Hepatocyte (in vitro differentiated cells): ENCODE results near the gene PYGL. TPM values are rescaled to one million over a fixed set of nuclear protein-coding genes. Genes with fewer than 3 reads are reported as not detected.

ENCODE experiments used
- DNase-seq: peaks from one replicate; pipeline ENCODE4 v3.0.0-alpha.2; 2016; ENCODE audit warnings: low spot score
- H2AFZ ChIP-seq: fragments of 200-600 bp; sonication (generic); 2 replicates; pipeline ENCODE4 v1.6.0; 2016; ENCODE audit warnings: antibody characterized with exemption, mild to moderate bottlenecking
- H3K27ac ChIP-seq: fragments of 200-600 bp; sonication (generic); 2 replicates; pipeline ENCODE4 v1.5.1; 2016; ENCODE audit warnings: mild to moderate bottlenecking
- H3K27me3 ChIP-seq: fragments of 200-600 bp; sonication (generic); 2 replicates; pipeline ENCODE4 v1.6.1; 2016
- H3K36me3 ChIP-seq: fragments of 200-600 bp; sonication (generic); replicated peaks from 2 replicates; pipeline ENCODE4 v1.5.1; 2016; ENCODE audit warnings: low read depth; ENCODE audit not compliant: insufficient read depth
- H3K4me1 ChIP-seq: fragments of 200-600 bp; sonication (generic); 2 replicates; pipeline ENCODE4 v1.5.1; 2016; ENCODE audit warnings: mild to moderate bottlenecking, moderate library complexity; ENCODE audit not compliant: insufficient read depth
- H3K4me2 ChIP-seq: fragments of 200-600 bp; sonication (generic); 2 replicates; pipeline ENCODE4 v1.6.0; 2016
- H3K4me3 ChIP-seq: fragments of 200-600 bp; sonication (generic); 2 replicates; pipeline ENCODE4 v1.5.1; 2016; ENCODE audit warnings: mild to moderate bottlenecking
- H3K79me2 ChIP-seq: fragments of 200-600 bp; sonication (generic); 2 replicates; pipeline ENCODE4 v1.6.0; 2017; ENCODE audit warnings: mild to moderate bottlenecking
- H3K9me2 ChIP-seq: fragments of 200-600 bp; sonication (generic); replicated peaks from 2 replicates; pipeline ENCODE4 v1.6.0; 2017; ENCODE audit warnings: mild to moderate bottlenecking; ENCODE audit not compliant: insufficient read depth
- H3K9me3 ChIP-seq: fragments of 200-600 bp; sonication (generic); 2 replicates; pipeline ENCODE4 v1.5.1; 2016; ENCODE audit warnings: low read depth, mild to moderate bottlenecking
- H4K20me1 ChIP-seq: fragments of 200-600 bp; sonication (generic); 2 replicates; pipeline ENCODE4 v1.6.0; 2016; ENCODE audit warnings: mild to moderate bottlenecking; ENCODE audit not compliant: insufficient read depth, poor library complexity, severe bottlenecking
- EZH2 ChIP-seq: fragments of 200-600 bp; sonication (generic); IDR thresholded peaks from 2 replicates; pipeline ENCODE4 v1.6.1; 2016; ENCODE audit warnings: antibody characterized with exemption, mild to moderate bottlenecking, borderline replicate concordance
- EZH2phosphoT487 ChIP-seq: fragments of 200-600 bp; sonication (generic); IDR thresholded peaks from one replicate; pipeline ENCODE4 v1.6.1; 2018; ENCODE audit warnings: antibody characterized with exemption, mild to moderate bottlenecking, low read depth, moderate library complexity; ENCODE audit not compliant: unreplicated experiment, severe bottlenecking
- WGBS: methylation state at CpG from one replicate; pipeline ENCODE4 v1.1.6; 2016; ENCODE audit warnings: low lambda C conversion rate; ENCODE audit errors: missing lambda C conversion rate; 5-methylcytosine and 5-hydroxymethylcytosine counted together
- polyA plus RNA-seq: library from polyadenylated mRNA; unstranded; fragments of >200 nt; fragmentation: Nextera tagmentation; extraction: Ambion mirVana; gene quantifications from 2 replicates; pipeline ENCODE4 v1.2.1, GENCODE V29; 2016
- total RNA-seq: library from RNA; depleted of rRNA; stranded (reverse); fragments of >200 nt; gene quantifications from 2 replicates; pipeline ENCODE4 v1.2.3, GENCODE V29; 2014
- TF ChIP-seq, protein P1 (sequence below): fragments of 200-600 bp; sonication (generic); IDR thresholded peaks from 2 replicates; pipeline ENCODE4 v1.5.1; 2016; ENCODE audit warnings: antibody characterized with exemption, mild to moderate bottlenecking; ENCODE audit not compliant: poor library complexity

Gene PYGL
- total and polyA plus RNA-seq, 2 experiments from 2014 or later = 37.9 to 51.6 TPM

GRCh38 chr14:50978529-50978871 is 34.2 kb upstream of the PYGL start:
- Histone ChIP-seq H3K9me2 (no peaks in the 10 kb centered on the region), H3K4me2 (no peak overlapping the region), H3K4me3 (no peak overlapping the region), H3K27me3 (peaks cover 3% of the 10 kb centered on the region), H3K27ac (no peak overlapping the region), H4K20me1 (no peaks in the 10 kb centered on the region), H3K9me3 (no peaks in the 10 kb centered on the region), H3K36me3 (no peaks in the 10 kb centered on the region), H3K4me1 (no peaks in the 10 kb centered on the region), H3K79me2 (no peaks in the 10 kb centered on the region), H2AFZ (no peak overlapping the region)
- no peak for DNase-seq
- TF ChIP-seq EZH2phosphoT487 (no peak), EZH2 (no peak)
- TF ChIP-seq, protein P1, sequence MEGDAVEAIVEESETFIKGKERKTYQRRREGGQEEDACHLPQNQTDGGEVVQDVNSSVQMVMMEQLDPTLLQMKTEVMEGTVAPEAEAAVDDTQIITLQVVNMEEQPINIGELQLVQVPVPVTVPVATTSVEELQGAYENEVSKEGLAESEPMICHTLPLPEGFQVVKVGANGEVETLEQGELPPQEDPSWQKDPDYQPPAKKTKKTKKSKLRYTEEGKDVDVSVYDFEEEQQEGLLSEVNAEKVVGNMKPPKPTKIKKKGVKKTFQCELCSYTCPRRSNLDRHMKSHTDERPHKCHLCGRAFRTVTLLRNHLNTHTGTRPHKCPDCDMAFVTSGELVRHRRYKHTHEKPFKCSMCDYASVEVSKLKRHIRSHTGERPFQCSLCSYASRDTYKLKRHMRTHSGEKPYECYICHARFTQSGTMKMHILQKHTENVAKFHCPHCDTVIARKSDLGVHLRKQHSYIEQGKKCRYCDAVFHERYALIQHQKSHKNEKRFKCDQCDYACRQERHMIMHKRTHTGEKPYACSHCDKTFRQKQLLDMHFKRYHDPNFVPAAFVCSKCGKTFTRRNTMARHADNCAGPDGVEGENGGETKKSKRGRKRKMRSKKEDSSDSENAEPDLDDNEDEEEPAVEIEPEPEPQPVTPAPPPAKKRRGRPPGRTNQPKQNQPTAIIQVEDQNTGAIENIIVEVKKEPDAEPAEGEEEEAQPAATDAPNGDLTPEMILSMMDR = no peak
- WGBS = 95% methylated on average over 3 of the region's 3 CpGs

- no peaks in the 10 kb centered on the region for H3K79me2 ChIP-seq
- H3K27me3 ChIP-seq = peaks cover 3% of the 10 kb centered on the region
- WGBS = 89% methylated on average over 3 of the region's 3 CpGs
- DNase-seq = no peak
- H3K9me3 ChIP-seq = no peaks in the 10 kb centered on the region
- no peaks in the 10 kb centered on the region for H3K36me3 ChIP-seq
- TF ChIP-seq, protein P1 = no peak
- no peak for TF ChIP-seq EZH2
- TF ChIP-seq EZH2phosphoT487 = no peak
- H2AFZ ChIP-seq = no peak overlapping the region
- H3K4me3 ChIP-seq = no peak overlapping the region
- H4K20me1 ChIP-seq = no peaks in the 10 kb centered on the region
- peak overlapping the region; percentile 29 for H3K4me2 ChIP-seq
- H3K27ac ChIP-seq = no peak overlapping the region
- H3K9me2 ChIP-seq = no peaks in the 10 kb centered on the region
- no peaks in the 10 kb centered on the region for H3K4me1 ChIP-seq
These were observed 33.7 kb upstream of the PYGL start for GRCh38 chr14:50977863-50978528.

GRCh38 chr14:50974118-50974517 is 29.8 kb upstream of the PYGL start:
- no peak for DNase-seq
- WGBS = 88% methylated on average over 5 of the region's 5 CpGs
- TF ChIP-seq EZH2phosphoT487 (no peak), EZH2 (no peak)
- TF ChIP-seq, protein P1 = no peak
- H3K4me1 ChIP-seq = no peaks in the 10 kb centered on the region
- H2AFZ ChIP-seq = no peak overlapping the region
- no peaks in the 10 kb centered on the region for H3K27me3 ChIP-seq
- no peaks in the 10 kb centered on the region for H3K9me3 ChIP-seq
- H3K4me3 ChIP-seq = no peak overlapping the region
- H3K9me2 ChIP-seq = no peaks in the 10 kb centered on the region
- no peak overlapping the region for H3K4me2 ChIP-seq
- no peak overlapping the region for H3K27ac ChIP-seq
- no peaks in the 10 kb centered on the region for H4K20me1 ChIP-seq
- no peaks in the 10 kb centered on the region for H3K79me2 ChIP-seq
- no peaks in the 10 kb centered on the region for H3K36me3 ChIP-seq

- DNase-seq = no peak
- no peaks in the 10 kb centered on the region for H4K20me1 ChIP-seq
- no peaks in the 10 kb centered on the region for H3K27me3 ChIP-seq
- no peak overlapping the region for H2AFZ ChIP-seq
- no peaks in the 10 kb centered on the region for H3K79me2 ChIP-seq
- H3K36me3 ChIP-seq = no peaks in the 10 kb centered on the region
- H3K4me2 ChIP-seq = no peak overlapping the region
- WGBS = 90% methylated on average over 10 of the region's 11 CpGs
- H3K9me3 ChIP-seq = no peaks in the 10 kb centered on the region
- H3K9me2 ChIP-seq = no peaks in the 10 kb centered on the region
- no peak for TF ChIP-seq EZH2phosphoT487
- TF ChIP-seq, protein P1 = no peak
- TF ChIP-seq EZH2 = no peak
- H3K4me3 ChIP-seq = no peak overlapping the region
- H3K4me1 ChIP-seq = no peaks in the 10 kb centered on the region
- H3K27ac ChIP-seq = no peak overlapping the region
These were observed 28.5 kb upstream of the PYGL start for GRCh38 chr14:50972734-50973133.
